HL-60 (cell line): ENCODE data around the gene RELB.
A peak's percentile ranks its signal among the peaks of the same experiment; 100 is the strongest.

Source experiments
- DNase-seq, 2 experiments: peaks; one replicate each; pipeline ENCODE4 v3.0.0-alpha.2; 2010 to 2020; ENCODE audit warnings: low read depth in 1 of 2, low spot score in 1 of 2
- H3K27ac ChIP-seq: fragments of 250-450 bp; sonication (Bioruptor Pico); replicated peaks from 2 replicates; pipeline ENCODE4 v1.5.1; 2020; ENCODE audit warnings: mild to moderate bottlenecking, moderate library complexity
- H3K27me3 ChIP-seq: fragments of 250-450 bp; sonication (Bioruptor Pico); 2 replicates; pipeline ENCODE4 v1.5.1; 2021; ENCODE audit warnings: mild to moderate bottlenecking, moderate library complexity; ENCODE audit not compliant: insufficient read depth, poor library complexity, severe bottlenecking
- H3K4me3 ChIP-seq: replicated peaks from 2 replicates; pipeline ENCODE4 v1.5.1; 2011; ENCODE audit warnings: mild to moderate bottlenecking, control low read depth, low read length; ENCODE audit not compliant: insufficient read depth
- GABPA ChIP-seq: IDR thresholded peaks from 2 replicates; pipeline ENCODE4 v1.6.1; 2012; ENCODE audit warnings: low read depth
- POLR2AphosphoS5 ChIP-seq: IDR thresholded peaks from 2 replicates; pipeline ENCODE4 v1.6.1; 2012; ENCODE audit warnings: low read depth
- SPI1 ChIP-seq: IDR thresholded peaks from 2 replicates; pipeline ENCODE4 v1.6.1; 2012; ENCODE audit warnings: low read depth, mild to moderate bottlenecking, borderline replicate concordance
- TF ChIP-seq, protein P1 (sequence below): IDR thresholded peaks from one replicate; pipeline ENCODE4 v1.5.1; 2011; ENCODE audit warnings: low read length, control low read depth, inconsistent platforms; ENCODE audit not compliant: insufficient read depth
- TF ChIP-seq, protein P2 (sequence below): IDR thresholded peaks from 2 replicates; pipeline ENCODE4 v1.6.1; 2012; ENCODE audit warnings: low read depth; ENCODE audit not compliant: insufficient replicate concordance

RELB gene

DNA sequence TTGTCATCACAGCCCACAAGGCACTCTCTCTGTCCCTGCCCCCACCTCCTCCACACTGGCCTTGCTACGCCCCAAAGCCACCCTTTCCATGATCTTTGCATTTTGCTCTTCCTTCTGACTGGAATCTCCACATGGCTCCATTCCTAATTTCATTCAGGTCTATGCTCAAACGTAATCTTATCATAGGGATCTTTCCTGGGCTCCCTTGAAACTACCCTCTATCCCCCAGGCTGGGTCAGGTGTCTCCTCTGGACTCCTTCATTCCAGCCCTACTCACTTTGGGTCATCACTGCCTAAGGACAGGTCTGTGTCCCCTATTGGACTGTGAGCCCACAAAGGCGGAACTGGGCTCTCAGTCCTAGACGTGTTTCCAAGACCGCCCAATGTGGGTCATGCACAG, 80.9 kb downstream of the RELB start:
- TF ChIP-seq POLR2AphosphoS5 = no peak
- TF ChIP-seq, protein P1, sequence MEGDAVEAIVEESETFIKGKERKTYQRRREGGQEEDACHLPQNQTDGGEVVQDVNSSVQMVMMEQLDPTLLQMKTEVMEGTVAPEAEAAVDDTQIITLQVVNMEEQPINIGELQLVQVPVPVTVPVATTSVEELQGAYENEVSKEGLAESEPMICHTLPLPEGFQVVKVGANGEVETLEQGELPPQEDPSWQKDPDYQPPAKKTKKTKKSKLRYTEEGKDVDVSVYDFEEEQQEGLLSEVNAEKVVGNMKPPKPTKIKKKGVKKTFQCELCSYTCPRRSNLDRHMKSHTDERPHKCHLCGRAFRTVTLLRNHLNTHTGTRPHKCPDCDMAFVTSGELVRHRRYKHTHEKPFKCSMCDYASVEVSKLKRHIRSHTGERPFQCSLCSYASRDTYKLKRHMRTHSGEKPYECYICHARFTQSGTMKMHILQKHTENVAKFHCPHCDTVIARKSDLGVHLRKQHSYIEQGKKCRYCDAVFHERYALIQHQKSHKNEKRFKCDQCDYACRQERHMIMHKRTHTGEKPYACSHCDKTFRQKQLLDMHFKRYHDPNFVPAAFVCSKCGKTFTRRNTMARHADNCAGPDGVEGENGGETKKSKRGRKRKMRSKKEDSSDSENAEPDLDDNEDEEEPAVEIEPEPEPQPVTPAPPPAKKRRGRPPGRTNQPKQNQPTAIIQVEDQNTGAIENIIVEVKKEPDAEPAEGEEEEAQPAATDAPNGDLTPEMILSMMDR = no peak
- TF ChIP-seq GABPA = no peak
- no peak for TF ChIP-seq SPI1
- TF ChIP-seq, protein P2, sequence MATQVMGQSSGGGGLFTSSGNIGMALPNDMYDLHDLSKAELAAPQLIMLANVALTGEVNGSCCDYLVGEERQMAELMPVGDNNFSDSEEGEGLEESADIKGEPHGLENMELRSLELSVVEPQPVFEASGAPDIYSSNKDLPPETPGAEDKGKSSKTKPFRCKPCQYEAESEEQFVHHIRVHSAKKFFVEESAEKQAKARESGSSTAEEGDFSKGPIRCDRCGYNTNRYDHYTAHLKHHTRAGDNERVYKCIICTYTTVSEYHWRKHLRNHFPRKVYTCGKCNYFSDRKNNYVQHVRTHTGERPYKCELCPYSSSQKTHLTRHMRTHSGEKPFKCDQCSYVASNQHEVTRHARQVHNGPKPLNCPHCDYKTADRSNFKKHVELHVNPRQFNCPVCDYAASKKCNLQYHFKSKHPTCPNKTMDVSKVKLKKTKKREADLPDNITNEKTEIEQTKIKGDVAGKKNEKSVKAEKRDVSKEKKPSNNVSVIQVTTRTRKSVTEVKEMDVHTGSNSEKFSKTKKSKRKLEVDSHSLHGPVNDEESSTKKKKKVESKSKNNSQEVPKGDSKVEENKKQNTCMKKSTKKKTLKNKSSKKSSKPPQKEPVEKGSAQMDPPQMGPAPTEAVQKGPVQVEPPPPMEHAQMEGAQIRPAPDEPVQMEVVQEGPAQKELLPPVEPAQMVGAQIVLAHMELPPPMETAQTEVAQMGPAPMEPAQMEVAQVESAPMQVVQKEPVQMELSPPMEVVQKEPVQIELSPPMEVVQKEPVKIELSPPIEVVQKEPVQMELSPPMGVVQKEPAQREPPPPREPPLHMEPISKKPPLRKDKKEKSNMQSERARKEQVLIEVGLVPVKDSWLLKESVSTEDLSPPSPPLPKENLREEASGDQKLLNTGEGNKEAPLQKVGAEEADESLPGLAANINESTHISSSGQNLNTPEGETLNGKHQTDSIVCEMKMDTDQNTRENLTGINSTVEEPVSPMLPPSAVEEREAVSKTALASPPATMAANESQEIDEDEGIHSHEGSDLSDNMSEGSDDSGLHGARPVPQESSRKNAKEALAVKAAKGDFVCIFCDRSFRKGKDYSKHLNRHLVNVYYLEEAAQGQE = no peak
- no peak for DNase-seq
- H3K27ac ChIP-seq = no peak overlapping the region
- H3K27me3 ChIP-seq = no peaks in the 10 kb centered on the region
- no peak overlapping the region for H3K4me3 ChIP-seq

DNA sequence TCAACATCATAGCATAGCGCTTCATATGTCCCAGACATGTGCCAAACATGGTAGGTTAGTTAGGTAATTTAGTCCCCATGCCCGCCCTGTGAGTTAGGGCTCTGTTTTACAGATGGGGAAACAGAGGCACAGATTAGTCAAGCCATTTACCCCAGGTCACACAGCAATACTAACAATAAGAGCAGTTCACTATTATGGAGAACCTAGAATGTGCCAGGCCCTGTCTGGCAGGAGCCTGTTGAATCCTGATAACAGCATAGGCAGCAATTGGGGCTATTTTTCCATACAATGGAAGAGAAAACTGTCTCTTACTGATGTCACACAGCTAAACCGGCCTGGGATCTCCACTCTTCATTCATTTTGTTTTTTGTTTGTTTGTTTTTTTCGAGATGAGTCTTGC, 85.2 kb downstream of the RELB start:
- Histone ChIP-seq H3K27me3 (no peaks in the 10 kb centered on the region), H3K27ac (no peak overlapping the region), H3K4me3 (no peak overlapping the region)
- no peak for DNase-seq
- TF ChIP-seq GABPA (no peak), POLR2AphosphoS5 (no peak)
- TF ChIP-seq, protein P2 = no peak

DNA sequence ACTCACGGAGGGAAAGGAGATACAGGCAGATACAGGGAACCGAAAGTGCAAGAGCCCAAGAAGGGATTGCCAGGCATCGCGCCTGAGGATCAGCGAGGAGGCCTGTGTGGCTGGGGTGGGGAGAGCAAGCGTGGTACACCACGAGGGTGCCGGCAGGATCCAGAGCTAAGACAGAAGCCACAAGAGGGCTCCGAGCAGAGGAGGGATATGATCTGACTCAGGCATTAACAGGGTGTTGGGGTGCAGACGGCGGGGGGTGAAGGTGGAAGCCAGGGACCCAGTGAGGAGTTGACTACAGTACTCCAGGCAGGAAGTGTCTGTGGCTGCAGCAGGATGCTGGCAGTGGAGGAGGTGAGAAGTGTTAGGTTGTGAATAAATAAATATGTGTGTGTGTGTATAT, 86.3 kb downstream of the RELB start:
- Histone ChIP-seq H3K27me3 (no peaks in the 10 kb centered on the region), H3K27ac (no peak overlapping the region), H3K4me3 (no peak overlapping the region)
- peak; percentile 23; the same call in 1 of the 2 replicates for TF ChIP-seq POLR2AphosphoS5
- TF ChIP-seq, protein P1 = no peak
- DNase-seq = no peak
